Lower leg skin (tissue), 3 donors: Measurements from ENCODE around the gene PSENEN.

ENCODE experiments used
- POLR2A ChIP-seq, 2 donors: fragments of 450-650 bp; IDR thresholded peaks; one replicate each; pipeline ENCODE4 v1.6.1; 2016 to 2017; ENCODE audit warnings: antibody characterized with exemption in 2 of 2, mild to moderate bottlenecking in 1 of 2, moderate library complexity in 1 of 2
- TF ChIP-seq, protein P1 (sequence below), 3 donors: fragments of 450-650 bp; IDR thresholded peaks; one replicate each; pipeline ENCODE4 v1.5.1; 2016; ENCODE audit warnings: antibody characterized with exemption in 3 of 3, mild to moderate bottlenecking in 3 of 3, moderate library complexity in 2 of 3

DNA sequence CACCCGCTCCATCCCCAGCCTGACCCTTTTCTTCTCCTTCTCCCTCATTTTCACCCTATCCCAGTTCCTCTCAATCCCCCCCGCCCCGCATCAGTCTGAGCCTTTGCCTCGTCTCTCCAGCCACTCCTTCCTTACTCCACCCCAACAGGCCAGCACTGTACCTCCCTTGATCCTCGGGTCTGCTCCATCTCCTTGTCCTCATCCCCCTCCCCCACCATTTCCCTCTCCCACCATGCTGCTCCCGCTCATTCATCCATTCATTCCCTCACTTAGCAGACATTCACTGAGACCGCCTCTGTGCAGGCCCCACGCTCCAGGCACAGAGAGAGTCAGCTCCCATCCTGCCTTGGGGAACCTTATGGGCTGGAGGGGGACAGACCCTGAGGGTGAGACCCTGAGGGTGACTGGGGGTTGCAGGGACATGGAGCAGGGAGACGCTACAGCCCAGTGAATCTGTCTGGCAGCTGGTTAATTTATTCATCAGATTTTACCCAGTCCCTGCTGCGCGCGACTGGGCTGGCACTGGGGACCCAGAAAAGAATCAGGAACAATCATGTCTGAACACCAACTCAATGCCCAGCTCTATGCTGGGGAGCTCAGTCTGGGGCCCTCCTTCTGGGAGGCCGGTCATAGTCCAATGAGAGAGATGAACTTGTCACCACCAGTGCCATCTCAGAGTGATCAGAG, 30.8 kb downstream of the PSENEN start:
- TF ChIP-seq, protein P1, sequence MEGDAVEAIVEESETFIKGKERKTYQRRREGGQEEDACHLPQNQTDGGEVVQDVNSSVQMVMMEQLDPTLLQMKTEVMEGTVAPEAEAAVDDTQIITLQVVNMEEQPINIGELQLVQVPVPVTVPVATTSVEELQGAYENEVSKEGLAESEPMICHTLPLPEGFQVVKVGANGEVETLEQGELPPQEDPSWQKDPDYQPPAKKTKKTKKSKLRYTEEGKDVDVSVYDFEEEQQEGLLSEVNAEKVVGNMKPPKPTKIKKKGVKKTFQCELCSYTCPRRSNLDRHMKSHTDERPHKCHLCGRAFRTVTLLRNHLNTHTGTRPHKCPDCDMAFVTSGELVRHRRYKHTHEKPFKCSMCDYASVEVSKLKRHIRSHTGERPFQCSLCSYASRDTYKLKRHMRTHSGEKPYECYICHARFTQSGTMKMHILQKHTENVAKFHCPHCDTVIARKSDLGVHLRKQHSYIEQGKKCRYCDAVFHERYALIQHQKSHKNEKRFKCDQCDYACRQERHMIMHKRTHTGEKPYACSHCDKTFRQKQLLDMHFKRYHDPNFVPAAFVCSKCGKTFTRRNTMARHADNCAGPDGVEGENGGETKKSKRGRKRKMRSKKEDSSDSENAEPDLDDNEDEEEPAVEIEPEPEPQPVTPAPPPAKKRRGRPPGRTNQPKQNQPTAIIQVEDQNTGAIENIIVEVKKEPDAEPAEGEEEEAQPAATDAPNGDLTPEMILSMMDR (IDR thresholded peaks at IDR 0.05) = no peak
- TF ChIP-seq POLR2A (IDR thresholded peaks at IDR 0.05) = no peak
